Hepatocyte (in vitro differentiated cells): ENCODE results near the gene AGFG1.

Experiments
- CTCF ChIP-seq: fragments of 200-600 bp; sonication (generic); IDR thresholded peaks from 2 replicates; pipeline ENCODE4 v1.5.1; 2016; ENCODE audit warnings: antibody characterized with exemption, mild to moderate bottlenecking; ENCODE audit not compliant: poor library complexity
- EZH2phosphoT487 ChIP-seq: fragments of 200-600 bp; sonication (generic); IDR thresholded peaks from one replicate; pipeline ENCODE4 v1.6.1; 2018; ENCODE audit warnings: antibody characterized with exemption, mild to moderate bottlenecking, low read depth, moderate library complexity; ENCODE audit not compliant: unreplicated experiment, severe bottlenecking

DNA sequence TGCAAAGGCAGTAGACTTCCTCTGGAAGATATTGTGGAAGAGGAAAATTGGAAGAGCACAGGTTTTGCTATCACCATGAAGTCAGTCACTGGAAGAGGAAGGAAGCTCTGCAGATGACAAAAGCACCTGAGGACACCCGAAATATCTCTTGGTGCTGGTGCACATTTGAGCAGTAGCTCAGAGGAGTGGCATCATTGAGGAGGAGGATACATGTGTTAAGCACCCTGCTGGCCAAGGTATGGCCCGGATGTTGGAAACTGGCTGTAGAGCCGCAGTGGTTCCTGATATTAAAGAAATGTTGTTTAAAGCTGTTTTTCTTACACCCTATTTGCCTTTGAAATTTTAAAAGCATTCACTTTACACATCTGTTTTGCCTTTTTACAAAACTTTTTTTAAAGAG is 94.1 kb downstream of the AGFG1 start:
- TF ChIP-seq CTCF (no peak), EZH2phosphoT487 (no peak)
